ENCODE results near the gene EID1.

Gene EID1

DNA sequence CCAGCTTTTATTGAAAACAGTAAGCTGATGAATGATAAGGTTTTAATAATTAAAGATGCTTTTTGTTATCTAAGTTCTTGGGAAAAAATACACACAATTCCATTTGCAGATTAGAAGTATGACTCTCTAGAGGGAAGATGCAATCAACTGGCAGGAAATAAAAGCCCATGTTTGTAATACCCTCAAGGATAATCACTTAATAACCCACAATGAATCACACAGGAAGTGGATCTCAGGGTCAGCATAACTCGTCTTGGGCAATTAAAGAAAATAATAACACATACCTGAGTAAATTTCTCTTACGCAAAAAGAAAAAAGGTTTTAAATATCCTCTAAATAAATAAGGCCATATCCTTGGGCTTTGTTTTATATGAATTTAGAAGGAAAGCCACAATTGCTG, 9.4 kb upstream of the EID1 start:
- DNase-seq (ENCODE audit: low read depth, low spot score): no peak

DNA sequence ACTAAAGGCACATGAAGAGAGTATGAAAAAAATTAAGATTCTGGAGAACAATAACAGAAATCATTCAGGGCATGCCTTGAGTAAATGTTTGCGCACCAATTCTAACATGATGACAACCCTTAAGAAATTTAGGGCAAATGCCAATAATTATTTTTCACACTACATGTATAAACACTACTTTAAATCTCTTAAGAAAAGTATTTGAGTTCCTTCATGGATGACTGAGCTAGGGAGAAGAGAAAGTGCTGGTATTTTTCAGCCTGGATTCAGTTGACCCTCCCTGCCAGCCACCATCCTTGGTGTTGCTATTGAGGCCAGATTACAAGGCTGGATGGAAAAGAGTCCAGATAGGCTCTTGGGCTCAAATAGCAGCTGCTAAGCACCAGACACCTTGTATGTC, 8.0 kb upstream of the EID1 start:
- DNase-seq (ENCODE audit: low read depth, low spot score): no peak

DNA sequence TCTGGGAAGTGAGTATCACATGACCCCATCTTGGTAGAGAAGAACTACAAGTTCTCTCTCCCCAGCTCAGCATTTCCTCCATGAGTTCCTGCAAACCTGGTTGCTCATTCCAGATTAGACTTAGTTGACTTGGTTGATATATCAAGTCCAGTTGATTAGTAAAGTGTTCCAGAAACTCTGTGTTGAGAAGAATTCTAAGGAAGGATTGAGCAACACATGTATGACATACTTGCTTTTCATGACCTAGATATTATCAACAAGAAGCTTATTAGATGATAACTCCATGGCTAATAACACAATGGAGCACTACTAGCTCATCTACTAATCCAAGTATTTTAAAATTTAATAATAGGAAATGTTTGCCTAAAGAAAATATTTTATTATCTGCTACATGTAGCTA, 6.4 kb upstream of the EID1 start:
- no peak for DNase-seq (ENCODE audit: low read depth, low spot score)

DNA sequence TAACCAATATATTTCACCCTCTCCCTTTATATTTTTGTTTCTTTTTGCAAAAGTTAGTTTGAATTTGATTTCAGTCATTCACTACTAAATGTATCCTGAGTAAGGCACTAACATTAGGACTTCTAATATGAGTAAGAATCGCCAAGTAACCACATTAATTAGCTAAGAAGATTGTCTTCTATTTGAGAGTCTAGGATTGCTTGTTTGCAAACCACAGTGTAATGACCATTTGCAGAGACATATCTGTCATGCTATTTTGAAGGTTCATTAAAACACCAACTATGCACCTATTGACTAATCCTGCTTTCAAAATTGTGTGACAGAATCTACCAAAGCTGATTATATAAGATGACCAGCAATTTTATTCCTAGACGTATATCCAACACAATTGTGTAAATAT, 5.3 kb upstream of the EID1 start:
- DNase-seq (ENCODE audit: low read depth, low spot score): no peak

DNA sequence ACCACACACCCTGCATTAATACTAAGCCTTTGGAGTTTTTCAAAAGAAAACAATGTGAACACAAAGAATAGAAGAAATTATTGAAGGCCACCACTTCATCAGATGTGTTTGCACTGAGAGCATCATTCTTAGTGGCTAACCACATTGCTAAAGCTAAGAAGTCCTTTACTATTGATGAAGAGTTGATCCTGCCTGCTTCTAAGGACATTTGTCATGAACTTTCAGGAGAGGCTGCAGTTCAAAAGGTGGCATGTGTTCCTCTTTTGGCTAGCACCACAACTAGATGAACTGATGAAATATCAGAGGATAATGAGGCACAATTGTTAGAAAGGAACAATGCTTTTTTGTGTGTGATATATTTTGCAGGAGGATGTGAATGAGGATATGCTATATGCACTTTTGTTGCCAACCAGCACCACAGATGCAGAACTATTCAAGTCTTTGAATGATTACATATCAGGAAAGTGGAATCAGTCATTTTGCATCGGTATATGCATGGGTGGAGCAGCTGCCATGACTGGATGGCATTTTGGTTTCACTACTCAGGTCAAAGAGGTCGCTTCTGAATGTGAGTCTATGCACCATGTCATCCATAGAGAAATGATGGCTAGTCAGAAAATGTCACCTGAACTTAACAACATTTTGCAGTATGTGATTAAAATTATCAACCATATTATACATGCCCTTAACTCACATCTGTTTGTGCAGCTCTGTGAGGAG, 2.5 kb upstream of the EID1 start:
- DNase-seq (ENCODE audit: low read depth, low spot score): no peak

DNA sequence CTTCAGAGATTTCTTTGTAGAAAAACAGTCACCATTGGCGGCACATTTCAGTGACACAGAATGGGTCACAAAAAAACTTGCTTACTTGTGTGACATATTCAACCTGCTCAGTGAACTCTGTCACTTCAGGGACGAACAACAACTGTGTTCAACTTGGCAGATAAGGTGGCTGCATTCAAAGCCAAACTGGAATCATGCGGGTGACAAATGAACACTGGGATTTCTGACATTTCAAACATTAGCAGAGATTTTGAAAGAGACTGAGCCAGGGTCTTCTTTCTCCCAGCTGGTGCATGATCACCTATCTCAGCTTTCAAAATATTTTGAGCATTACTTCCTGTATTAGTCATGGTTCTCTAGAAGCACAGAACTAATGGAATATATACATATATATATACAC, 1.9 kb upstream of the EID1 start:
- DNase-seq (ENCODE audit: low read depth, low spot score): no peak

DNA sequence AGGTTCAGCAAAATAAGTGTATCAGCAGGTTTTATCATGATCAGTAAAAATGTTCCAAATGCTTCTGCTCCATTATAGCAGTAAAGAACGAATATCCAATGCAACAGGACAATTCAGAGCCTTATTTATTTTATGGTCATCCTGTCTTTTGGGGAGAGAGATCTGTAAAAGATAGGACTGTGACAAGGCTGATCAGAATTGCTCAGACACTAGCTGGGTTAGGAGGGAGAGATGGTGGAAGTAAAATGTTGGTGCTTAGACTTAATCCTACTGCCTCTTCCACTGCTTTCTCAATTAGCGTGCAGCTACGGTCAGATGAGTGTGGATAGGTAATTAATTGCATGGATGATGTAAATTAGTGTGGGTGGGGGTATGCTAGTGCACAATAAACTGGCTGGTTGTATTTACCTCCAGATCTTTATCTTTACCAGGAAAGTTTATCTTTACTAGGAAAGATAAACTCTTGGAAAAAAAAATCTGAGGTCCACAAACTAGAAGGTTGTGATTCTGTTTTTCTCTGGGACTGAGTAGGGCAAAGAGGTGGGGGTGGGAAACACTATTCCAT, 2.2 kb downstream of the EID1 start:
- no peak for DNase-seq (ENCODE audit: low read depth, low spot score)

DNA sequence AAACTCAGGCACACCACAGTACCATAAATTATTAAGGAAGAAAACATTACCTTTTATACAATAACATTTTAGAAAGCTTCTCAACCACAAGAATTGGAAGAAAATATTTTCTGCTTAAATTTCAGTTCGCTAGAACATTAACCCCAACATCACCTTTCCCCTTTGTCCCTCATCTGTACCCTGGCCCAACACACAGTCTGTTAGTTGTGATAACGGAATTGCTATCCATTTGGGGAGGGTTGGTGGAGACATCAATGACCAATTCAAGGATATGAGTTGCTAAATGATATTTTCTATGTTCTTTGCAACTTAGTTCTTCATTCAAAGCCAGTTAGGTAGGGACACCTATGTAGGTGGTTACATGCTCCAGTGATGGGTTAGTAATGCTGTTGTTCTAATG, 5.8 kb downstream of the EID1 start:
- DNase-seq (ENCODE audit: low read depth, low spot score): no peak

DNA sequence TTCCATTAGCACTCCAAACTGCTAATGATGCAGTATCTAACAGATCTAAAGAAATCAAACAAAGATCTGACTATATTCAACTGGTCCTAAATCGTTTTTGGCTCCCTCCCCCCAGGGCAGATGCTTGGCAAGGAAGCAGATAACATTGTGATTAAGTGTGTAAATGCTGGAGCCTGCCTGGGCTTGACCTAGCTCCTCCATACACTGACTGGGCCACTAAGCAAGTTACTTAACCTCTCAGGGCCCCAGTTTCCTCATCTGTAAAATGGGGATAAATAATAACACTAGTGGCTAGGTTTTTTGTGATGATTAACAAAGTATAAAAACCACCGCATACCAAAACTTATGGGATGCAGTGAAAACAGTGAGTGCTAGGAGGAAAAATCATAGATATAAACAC, 9.2 kb downstream of the EID1 start:
- no peak for DNase-seq (ENCODE audit: low read depth, low spot score)

DNA sequence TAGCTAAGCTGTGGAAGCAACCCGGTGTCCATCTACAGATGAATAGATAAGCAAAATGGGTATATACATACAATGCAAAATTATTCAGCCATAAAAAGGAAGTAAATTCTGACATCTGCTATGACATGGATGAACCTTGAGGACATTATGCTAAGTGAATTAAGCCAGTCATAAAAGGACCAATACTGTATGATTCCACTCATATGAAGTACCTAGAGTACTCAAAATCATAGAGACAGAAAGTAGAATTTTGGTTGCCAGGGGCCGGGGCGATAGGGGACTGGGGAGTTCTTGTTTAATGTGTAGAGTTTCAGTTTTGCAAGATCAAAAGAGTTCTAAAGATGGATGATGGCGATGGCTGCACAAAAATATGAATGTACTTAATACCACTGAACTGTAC, 10.3 kb downstream of the EID1 start:
- no peak for DNase-seq (ENCODE audit: low read depth, low spot score)

DNA sequence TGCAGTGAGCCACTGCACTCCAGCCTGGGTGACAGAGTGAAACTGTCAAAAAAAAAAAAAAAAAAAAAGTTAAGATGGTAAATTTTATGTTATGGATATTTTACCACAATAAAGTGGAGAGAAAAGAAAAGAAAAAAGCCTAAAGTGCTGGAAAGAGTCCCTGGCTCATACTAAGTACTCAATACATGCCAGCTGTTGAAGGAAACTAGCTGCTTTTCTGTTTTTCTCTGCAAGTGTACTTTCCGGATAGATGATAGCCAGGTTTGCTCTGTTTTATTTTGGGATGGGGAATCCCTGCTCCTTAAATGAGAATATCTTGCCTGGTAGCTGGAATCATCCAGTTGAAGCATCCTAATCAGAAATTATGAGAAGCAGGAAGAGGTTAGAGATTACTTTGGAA, 10.9 kb downstream of the EID1 start:
- no peak for DNase-seq (ENCODE audit: low read depth, low spot score)

DNA sequence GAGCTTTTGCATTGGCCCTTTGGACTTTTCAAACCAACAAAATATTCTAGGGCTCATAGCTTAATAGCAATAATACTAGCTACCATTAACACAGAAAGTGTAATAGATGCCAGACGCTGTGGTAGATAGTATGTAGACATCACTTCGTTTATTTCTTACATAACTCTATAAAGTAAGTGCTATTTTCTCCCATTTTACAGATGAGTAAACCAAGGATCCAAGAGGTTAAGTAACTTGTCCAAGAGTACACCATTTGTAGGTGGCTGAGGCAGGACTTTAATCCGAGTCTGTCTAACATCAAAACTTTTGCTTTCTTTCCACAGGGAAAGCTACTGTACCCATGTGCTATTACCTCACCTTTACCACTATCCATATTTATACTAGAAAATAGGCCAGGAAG, 12.0 kb downstream of the EID1 start:
- no peak for DNase-seq (ENCODE audit: low read depth, low spot score)

DNA sequence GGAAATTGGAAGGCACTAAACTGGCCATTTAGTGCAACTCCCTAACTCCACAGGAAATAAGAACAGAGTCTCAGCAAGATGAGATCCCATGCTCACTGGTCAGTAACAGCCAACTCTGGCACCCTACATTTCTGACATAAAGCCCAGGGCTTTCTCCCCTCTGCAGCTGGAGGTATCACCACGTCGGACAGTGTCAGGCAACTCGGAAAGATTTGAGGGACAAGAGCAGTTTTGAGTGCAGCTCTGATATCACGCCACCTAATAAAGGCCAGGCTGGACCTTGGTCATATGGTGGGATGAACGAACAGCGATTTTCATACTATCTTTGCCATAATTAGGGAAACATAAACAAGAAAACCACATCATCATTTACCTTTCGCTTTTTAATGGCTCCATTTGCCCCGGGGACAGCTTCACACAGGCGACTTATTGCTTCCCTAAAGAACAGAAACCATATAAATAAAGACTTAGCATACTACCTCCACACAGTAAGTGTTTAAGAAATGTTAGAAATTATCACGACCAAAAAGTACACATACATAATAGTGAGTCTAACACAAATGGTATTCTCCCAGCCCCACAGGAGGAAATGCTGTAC, 12.5 kb downstream of the EID1 start:
- DNase-seq (ENCODE audit: low read depth, low spot score): no peak

DNA sequence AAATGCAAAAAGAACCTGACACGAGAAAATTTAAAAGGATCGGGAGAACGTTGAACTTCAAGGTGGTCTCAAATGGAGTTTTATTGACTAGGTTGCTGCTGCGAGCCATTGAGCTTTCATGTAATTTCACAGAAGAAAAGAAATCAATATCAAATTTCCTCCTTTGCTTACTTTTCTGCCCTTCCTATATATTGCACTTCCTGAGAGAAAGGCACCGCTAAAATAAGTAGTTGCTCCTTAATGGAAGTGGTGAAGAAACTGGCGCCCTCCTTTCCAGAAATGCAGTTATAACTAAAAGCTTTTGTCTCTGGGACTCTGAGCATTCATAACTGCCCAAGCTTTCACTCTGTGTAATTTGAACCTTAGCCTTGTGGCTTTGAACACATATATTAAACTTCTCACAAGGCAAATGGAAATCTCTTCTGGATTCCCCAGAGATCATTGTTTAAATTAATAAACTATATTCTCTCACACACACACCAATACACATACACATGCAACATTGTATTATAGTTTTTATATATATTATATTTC, 13.4 kb downstream of the EID1 start:
- no peak for DNase-seq (ENCODE audit: low read depth, low spot score)

DNA sequence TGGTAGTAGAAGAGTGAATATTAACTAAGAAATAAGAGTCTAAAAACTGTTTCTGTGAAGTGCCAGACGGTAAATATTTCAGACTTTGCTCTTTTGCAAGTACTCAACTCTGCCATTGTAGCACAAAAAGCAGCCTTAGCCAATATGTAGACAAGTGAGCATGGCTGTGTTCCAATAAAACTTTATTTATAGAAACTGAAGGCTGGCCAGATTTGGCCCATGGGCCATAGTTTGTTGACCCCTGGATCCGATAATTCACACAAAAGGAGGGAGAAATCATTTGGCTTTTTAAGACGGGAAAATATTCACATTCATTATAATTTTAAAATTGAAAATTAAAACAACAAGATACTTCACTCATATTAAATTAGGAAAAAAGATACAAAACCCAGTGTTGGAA, 15.4 kb downstream of the EID1 start:
- no peak for DNase-seq (ENCODE audit: low read depth, low spot score)

DNA sequence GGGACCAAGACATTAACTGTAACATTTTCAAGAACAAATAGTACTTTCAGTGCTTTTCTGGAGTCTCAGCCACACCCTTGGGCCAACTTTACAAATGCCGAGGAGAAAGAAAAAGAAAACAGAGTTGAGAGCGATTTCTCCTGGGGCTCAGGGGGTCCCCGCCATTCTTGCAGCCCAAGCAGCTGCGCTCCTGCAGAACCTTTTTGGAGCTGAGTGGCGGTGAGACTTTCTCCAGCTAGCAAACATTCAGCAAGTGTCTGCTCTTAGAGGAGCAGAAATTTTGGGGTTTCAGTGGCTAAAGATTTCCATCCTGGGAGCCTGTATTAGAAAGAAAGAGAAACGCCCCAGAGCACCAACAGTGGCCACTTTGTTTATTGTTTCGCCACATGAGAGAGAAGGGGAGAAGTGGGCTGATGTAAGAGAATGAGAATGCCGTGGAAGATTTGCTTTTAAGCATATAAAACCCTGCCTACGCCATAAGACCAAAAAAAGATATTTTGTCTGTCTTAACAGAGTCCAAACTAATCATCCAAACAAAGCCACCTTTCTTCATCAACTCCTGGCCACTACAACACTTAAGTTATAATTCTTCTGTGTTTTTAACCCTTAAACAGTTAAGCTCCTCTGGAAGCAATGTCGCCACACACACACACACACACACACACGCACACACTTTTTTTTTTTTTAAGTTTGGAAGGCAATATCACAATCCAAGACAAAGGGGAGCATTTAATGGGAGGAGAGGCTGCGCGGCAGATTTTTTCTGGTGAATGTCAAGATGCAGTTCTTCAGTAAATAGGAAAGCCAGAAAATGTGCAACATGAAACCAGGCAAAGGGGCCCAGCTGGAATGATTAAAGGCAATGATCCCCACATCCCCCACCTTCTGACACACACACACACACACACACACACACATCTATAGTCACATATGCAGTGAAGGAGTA, 19.2 kb downstream of the EID1 start:
- no peak for DNase-seq (ENCODE audit: low read depth, low spot score)

DNA sequence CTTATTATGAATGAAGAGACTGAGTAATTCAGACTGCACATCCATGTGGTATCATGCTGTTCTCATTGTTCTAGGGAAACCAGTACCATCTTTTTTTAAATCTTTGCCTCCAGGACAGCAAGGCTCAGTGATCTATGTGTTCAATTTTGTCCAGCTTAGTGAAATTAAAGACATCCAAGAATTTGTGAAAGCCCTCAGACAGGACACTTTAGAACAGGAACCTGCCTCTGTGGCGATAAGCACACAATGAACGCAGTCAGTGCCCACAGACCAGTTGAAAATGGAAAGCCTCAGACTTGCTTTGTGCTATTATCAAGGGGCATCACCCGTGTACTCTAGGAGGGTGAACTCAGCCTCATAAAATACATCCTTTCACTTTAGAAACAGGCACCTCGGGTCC, 20.1 kb downstream of the EID1 start:
- no peak for DNase-seq (ENCODE audit: low read depth, low spot score)

DNA sequence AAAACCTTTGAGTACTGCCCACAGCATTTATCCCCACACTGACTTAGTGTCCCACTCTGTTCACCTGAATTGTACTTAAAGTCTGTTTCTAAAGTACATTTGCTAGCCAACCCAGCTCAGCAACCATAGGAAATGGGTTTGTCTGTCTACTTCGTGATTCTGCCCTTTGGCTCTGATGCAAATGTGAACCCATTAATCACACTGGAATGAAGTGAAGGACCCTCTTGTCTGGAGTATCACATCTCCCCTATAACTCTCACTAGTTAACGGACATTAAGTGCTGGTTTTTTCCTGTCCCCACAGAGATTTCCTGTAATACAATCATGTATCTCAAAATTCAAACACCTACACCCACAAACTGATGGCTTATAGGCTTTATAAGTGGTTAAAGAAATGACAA, 20.5 kb downstream of the EID1 start:
- no peak for DNase-seq (ENCODE audit: low read depth, low spot score)

DNA sequence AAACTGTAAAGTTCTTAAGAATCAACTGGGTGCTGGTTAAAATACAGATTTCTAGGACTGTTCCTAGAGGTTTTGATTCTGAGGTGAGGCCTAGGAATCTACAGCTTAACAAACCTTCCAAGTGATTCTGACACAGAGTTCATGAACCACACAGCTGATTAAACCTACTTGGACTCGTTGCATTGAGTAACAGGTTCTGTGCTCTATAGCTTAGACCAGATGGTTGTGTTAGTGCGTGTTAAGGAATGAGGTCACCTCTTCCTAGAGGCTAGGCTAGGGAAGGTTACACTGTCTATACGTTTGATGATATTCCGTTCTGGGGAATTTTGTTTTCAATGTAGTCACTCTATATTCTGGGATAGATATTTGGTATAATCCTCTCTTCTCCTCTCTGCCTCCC, 21.9 kb downstream of the EID1 start:
- DNase-seq (ENCODE audit: low read depth, low spot score): no peak

DNA sequence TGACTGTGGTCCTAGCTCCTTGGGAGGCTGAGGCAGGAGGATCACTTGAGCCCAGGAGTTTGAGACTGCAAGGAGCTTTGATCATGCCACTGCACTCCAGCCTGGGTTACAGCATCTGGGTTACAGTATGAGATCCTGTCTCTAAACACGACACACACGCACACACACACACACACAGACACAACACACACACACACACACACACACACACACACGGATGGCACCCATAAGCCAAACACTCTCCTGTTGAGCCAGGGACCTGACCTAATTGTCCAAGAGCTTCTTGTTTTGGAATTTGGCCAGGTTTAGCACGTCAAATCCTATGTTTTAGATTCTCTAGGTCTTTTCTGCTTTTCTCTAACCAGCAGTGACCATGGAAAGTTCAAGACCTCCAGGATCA, 26.8 kb downstream of the EID1 start:
- no peak for DNase-seq (ENCODE audit: low read depth, low spot score)

DNA sequence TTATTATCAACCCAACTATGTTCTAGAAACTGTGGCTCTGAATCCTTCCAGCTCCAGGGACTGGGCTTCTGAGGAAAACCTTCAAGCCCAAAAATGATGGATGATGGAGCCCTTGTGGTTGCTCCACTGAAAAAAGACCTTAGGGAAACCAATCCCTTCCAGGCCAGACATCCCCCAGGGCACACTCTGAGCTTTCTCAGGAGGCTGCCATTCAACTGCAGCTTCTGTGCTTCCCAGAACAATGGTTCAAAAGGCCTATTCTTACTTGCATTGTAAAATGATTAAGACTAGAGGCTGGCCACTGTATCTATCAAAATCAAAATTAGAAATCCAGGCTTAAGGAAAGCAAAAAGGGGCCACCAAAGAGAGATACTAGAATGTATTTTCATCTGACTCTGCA, 27.3 kb downstream of the EID1 start:
- no peak for DNase-seq (ENCODE audit: low read depth, low spot score)

DNA sequence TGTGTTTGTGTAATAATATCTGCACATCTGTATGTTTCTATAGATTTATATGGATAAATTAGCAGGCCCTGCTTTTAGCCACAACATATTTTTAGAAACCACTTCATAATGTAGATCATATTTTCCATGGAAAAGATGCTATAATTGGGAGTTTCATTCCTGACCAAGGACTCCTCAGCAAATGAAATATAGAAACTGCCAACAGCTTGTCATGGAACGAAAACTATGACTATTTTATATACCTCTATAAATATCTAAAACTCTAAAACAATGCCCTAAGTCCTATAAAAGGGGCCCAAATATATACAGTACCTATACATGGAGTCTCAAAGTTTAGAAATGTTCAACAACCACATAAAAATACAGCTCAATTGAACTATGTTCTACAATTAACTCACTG, 27.9 kb downstream of the EID1 start:
- no peak for DNase-seq (ENCODE audit: low read depth, low spot score)

All from iPS DF 19.7 (cell line).